Measurements from ENCODE around the gene GRM7. TPM values are rescaled to one million over a fixed set of nuclear protein-coding genes. Genes with fewer than 3 reads are reported as not detected.

The GRM7 gene
- polyA plus RNA-seq, 4 donors: 0.01 to 0.30 TPM; not detected in 2

DNA sequence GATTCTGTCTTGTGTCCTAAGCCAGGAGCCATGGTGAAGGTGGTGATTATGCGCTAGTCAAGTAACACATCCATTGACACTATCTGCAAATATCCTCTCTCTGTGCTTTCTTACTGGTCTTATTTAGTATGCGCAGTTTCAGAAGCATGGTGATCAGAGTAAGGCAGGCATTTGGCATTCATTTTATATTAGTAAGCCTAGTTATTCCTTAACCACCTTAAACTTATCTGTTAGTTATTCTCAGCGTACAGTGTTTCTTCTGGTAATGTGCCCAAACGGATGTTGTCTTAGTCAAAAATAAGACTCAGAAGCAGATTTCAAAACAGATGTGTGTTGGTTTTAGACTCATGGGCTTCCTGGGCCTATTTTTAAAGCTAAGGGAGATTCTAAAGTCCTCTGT, 329.2 kb downstream of the GRM7 start:
- Histone ChIP-seq H3K27ac (ENCODE audit: low read depth in 1 of 3, low read length in 2 of 3) (no peak overlapping the region), H3K4me1 (ENCODE audit: control insufficient read depth in 3 of 3, insufficient read depth in 2 of 3, low read depth in 1 of 3, low read length in 2 of 3) (no peaks in the 10 kb centered on the region), H3K36me3 (ENCODE audit: control insufficient read depth in 3 of 3, insufficient read depth in 2 of 3, low read depth in 1 of 3, low read length in 3 of 3) (no peaks in the 10 kb centered on the region), H3K27me3 (ENCODE audit: control insufficient read depth in 3 of 3, insufficient read depth in 3 of 3, low read length in 3 of 3) (no peaks in the 10 kb centered on the region), H3K4me3 (ENCODE audit: low read depth in 1 of 3, low read length in 3 of 3) (no peak overlapping the region), H3K9me3 (ENCODE audit: control insufficient read depth in 2 of 2, insufficient read depth in 1 of 2, low read depth in 1 of 2, low read length in 1 of 2) (no peaks in the 10 kb centered on the region)
- no peak for DNase-seq
- no peak for FAIRE-seq
- 85 to 93% (median 86%) methylated on average over 4 of the region's 4 CpGs for WGBS, 3 donors

DNA sequence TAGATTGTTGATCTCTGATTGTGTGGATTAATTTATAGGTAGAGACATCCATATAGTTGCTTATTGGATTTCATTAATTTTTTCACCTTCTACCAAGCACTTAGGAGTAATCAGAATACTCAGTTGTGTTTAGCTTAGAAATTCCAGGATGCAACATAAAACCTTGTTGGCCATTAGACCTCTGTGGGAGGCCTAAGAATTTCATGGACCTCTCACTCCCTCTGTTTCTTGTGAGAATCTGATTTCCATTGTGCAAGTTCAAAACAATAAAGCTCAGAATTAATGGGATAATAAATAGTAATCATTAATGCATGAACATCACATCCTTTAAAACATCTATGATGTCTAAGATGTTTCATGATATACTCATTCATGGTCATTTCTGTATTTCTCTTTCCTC, 332.4 kb downstream of the GRM7 start:
- Histone ChIP-seq H3K9me3 (ENCODE audit: control insufficient read depth in 2 of 2, insufficient read depth in 1 of 2, low read depth in 1 of 2, low read length in 1 of 2) (no peaks in the 10 kb centered on the region), H3K27me3 (ENCODE audit: control insufficient read depth in 3 of 3, insufficient read depth in 3 of 3, low read length in 3 of 3) (no peaks in the 10 kb centered on the region), H3K36me3 (ENCODE audit: control insufficient read depth in 3 of 3, insufficient read depth in 2 of 3, low read depth in 1 of 3, low read length in 3 of 3) (no peaks in the 10 kb centered on the region), H3K27ac (ENCODE audit: low read depth in 1 of 3, low read length in 2 of 3) (no peak overlapping the region), H3K4me1 (ENCODE audit: control insufficient read depth in 3 of 3, insufficient read depth in 2 of 3, low read depth in 1 of 3, low read length in 2 of 3) (no peaks in the 10 kb centered on the region), H3K4me3 (ENCODE audit: low read depth in 1 of 3, low read length in 3 of 3) (no peak overlapping the region)
- DNase-seq (no peak), FAIRE-seq (no peak)

DNA sequence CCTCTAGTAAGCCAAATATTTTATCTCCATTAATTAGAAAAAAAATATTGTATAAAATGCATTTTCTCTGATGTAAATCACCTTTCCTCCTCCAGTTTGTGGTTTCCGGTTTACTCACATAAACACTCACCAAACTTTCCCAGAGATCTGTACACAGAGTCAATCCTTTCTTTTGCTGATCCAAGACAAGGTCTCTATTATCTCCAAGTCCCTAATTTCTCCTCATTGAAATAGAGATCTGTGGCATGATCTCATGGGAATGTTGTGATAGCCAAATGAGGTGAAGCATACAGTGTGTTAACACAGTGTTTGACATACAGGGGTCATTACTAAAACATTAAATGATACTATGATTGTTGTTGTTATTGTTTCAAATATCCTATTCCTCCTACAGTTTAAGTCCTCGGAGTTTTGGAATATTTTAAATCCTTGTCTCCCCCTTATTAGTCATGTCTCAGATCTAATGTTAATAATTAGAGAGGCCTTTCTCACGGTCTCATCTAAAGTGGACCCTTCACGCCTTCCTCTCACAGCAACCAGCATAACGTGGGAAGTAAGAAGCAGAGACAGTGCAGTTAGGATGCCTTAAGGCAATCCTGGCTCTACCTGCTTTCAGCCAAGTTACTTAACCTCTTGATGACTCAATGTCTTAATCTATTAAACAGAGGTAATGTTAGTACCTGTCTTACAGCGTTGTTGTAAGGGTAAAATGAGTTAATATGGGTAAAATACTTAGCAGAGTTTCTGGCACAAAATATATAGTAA, 333.3 kb downstream of the GRM7 start:
- Histone ChIP-seq H3K36me3 (ENCODE audit: control insufficient read depth in 3 of 3, insufficient read depth in 2 of 3, low read depth in 1 of 3, low read length in 3 of 3) (no peaks in the 10 kb centered on the region), H3K27me3 (ENCODE audit: control insufficient read depth in 3 of 3, insufficient read depth in 3 of 3, low read length in 3 of 3) (no peaks in the 10 kb centered on the region), H3K9me3 (ENCODE audit: control insufficient read depth in 2 of 2, insufficient read depth in 1 of 2, low read depth in 1 of 2, low read length in 1 of 2) (no peaks in the 10 kb centered on the region), H3K4me3 (ENCODE audit: low read depth in 1 of 3, low read length in 3 of 3) (no peak overlapping the region), H3K27ac (ENCODE audit: low read depth in 1 of 3, low read length in 2 of 3) (no peak overlapping the region), H3K4me1 (ENCODE audit: control insufficient read depth in 3 of 3, insufficient read depth in 2 of 3, low read depth in 1 of 3, low read length in 2 of 3) (no peaks in the 10 kb centered on the region)
- WGBS, 3 donors: 71 to 75% (median 72%) methylated on average over 6 of the region's 6 CpGs
- DNase-seq (no peak), FAIRE-seq (no peak)

DNA sequence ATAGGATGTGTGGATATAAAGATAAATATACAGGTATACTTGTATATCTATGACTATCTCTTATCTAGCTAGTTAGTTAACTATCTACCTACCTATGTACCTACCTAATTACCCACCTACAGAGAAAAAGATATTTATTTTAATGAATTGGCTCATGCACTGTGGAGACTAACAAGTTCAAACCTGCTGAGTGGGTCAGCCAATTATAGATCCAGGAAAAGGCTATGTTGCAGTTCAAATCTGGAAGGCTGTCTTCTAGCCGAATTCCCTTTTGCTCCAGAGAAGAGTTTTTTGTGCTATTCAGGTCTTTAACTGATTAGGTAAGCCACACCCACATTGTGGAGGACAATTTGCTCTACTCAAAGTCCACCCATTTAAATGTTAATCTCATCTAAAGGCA, 335.0 kb downstream of the GRM7 start:
- Histone ChIP-seq H3K27me3 (ENCODE audit: control insufficient read depth in 3 of 3, insufficient read depth in 3 of 3, low read length in 3 of 3) (no peaks in the 10 kb centered on the region), H3K36me3 (ENCODE audit: control insufficient read depth in 3 of 3, insufficient read depth in 2 of 3, low read depth in 1 of 3, low read length in 3 of 3) (no peaks in the 10 kb centered on the region), H3K4me3 (ENCODE audit: low read depth in 1 of 3, low read length in 3 of 3) (no peak overlapping the region), H3K9me3 (ENCODE audit: control insufficient read depth in 2 of 2, insufficient read depth in 1 of 2, low read depth in 1 of 2, low read length in 1 of 2) (no peaks in the 10 kb centered on the region), H3K4me1 (ENCODE audit: control insufficient read depth in 3 of 3, insufficient read depth in 2 of 3, low read depth in 1 of 3, low read length in 2 of 3) (no peaks in the 10 kb centered on the region), H3K27ac (ENCODE audit: low read depth in 1 of 3, low read length in 2 of 3) (no peak overlapping the region)
- no peak for DNase-seq
- FAIRE-seq: no peak
- 18 to 69% (median 45%) methylated on average over 1 of the region's 1 CpG for WGBS, 3 donors

DNA sequence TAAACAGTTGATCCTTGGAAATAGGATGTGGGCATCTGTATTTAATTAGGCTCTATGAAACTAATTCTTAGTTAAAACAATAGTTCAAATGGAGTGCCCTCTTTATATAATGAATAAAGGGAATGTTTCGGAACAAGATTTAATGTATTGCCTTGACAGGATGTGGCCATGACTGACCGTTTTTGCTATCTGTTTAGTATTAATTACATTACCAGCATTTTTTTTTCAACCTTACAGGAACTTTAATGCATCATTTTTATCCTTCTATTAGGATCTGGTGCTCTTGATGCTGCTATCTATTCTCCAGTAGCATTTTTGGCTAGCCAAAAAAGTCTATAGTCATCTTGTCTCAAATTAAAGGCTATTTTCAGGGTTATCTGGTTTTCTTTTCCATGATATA, 340.9 kb downstream of the GRM7 start:
- Histone ChIP-seq H3K27me3 (ENCODE audit: control insufficient read depth in 3 of 3, insufficient read depth in 3 of 3, low read length in 3 of 3) (no peaks in the 10 kb centered on the region), H3K9me3 (ENCODE audit: control insufficient read depth in 2 of 2, insufficient read depth in 1 of 2, low read depth in 1 of 2, low read length in 1 of 2) (no peaks in the 10 kb centered on the region), H3K4me1 (ENCODE audit: control insufficient read depth in 3 of 3, insufficient read depth in 2 of 3, low read depth in 1 of 3, low read length in 2 of 3) (no peaks in the 10 kb centered on the region), H3K36me3 (ENCODE audit: control insufficient read depth in 3 of 3, insufficient read depth in 2 of 3, low read depth in 1 of 3, low read length in 3 of 3) (no peaks in the 10 kb centered on the region), H3K4me3 (ENCODE audit: low read depth in 1 of 3, low read length in 3 of 3) (no peak overlapping the region), H3K27ac (ENCODE audit: low read depth in 1 of 3, low read length in 2 of 3) (no peak overlapping the region)
- WGBS, 3 donors: 75 to 76% (median 76%) methylated on average over 2 of the region's 2 CpGs
- no peak for DNase-seq
- no peak for FAIRE-seq

DNA sequence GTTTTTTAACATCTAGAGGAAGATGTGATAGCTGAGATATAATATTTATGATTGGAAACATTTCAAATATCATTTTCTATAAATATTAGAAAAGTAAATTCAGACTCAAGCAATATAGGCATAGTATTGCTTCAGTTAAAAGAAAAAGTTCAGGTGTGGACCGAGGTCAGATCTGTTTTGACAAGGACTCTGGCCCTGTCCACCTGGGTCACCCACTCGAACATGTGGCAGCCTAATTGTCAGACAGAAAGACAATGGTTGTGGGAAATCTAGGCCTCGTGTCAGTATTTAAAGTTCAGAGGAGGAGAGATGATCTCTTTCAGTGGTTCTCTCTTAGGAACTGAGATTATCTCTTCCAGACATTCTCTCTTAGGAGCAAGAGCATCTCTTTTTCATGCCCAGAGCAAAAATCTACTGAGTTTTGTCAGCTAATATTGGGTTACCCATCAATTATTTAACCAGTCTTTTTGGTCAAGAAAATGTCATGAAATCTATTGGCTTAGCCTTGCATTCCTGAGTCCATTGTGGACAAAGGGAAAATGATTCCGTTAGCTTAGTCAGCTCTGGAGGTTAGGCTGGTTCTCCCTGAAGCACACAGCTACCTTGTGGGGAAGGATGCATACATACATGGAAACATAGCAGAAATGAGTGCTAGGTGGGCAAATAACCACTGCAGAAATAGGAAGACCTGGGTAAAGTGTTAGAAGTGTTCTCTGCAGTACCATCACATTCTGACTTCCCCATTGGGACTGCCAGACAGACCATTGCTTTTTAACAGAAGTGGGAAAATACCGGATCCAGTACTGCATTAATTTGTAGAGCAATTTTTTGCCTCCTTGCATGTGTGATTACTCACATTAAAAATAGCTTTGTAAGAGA, 343.3 kb downstream of the GRM7 start:
- Histone ChIP-seq H3K27ac (ENCODE audit: low read depth in 1 of 3, low read length in 2 of 3) (no peak overlapping the region), H3K4me3 (ENCODE audit: low read depth in 1 of 3, low read length in 3 of 3) (no peak overlapping the region), H3K27me3 (ENCODE audit: control insufficient read depth in 3 of 3, insufficient read depth in 3 of 3, low read length in 3 of 3) (no peaks in the 10 kb centered on the region), H3K9me3 (ENCODE audit: control insufficient read depth in 2 of 2, insufficient read depth in 1 of 2, low read depth in 1 of 2, low read length in 1 of 2) (no peaks in the 10 kb centered on the region), H3K4me1 (ENCODE audit: control insufficient read depth in 3 of 3, insufficient read depth in 2 of 3, low read depth in 1 of 3, low read length in 2 of 3) (no peaks in the 10 kb centered on the region), H3K36me3 (ENCODE audit: control insufficient read depth in 3 of 3, insufficient read depth in 2 of 3, low read depth in 1 of 3, low read length in 3 of 3) (no peaks in the 10 kb centered on the region)
- WGBS, 3 donors: 77 to 81% (median 78%) methylated on average over 5 of the region's 5 CpGs
- FAIRE-seq: no peak
- no peak for DNase-seq

DNA sequence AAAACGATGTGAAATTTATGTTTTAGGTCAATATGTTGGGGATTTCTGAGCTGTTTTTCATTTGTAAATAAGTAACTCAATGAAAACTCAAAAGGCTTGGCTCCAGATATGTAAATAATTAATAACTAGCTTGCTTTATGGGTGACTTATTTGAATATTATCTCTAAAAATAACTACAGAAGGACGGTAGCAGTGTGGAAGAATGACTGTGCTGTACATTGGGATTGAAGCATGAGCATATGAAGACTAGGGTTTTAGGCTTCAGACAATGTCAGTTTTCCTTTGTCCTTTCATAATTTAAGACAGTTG, 343.9 kb downstream of the GRM7 start:
- Histone ChIP-seq H3K4me3 (ENCODE audit: low read depth in 1 of 3, low read length in 3 of 3) (no peak overlapping the region), H3K4me1 (ENCODE audit: control insufficient read depth in 3 of 3, insufficient read depth in 2 of 3, low read depth in 1 of 3, low read length in 2 of 3) (no peaks in the 10 kb centered on the region), H3K36me3 (ENCODE audit: control insufficient read depth in 3 of 3, insufficient read depth in 2 of 3, low read depth in 1 of 3, low read length in 3 of 3) (no peaks in the 10 kb centered on the region), H3K27ac (ENCODE audit: low read depth in 1 of 3, low read length in 2 of 3) (no peak overlapping the region), H3K9me3 (ENCODE audit: control insufficient read depth in 2 of 2, insufficient read depth in 1 of 2, low read depth in 1 of 2, low read length in 1 of 2) (no peaks in the 10 kb centered on the region), H3K27me3 (ENCODE audit: control insufficient read depth in 3 of 3, insufficient read depth in 3 of 3, low read length in 3 of 3) (no peaks in the 10 kb centered on the region)
- no peak for FAIRE-seq
- no peak for DNase-seq
- 17 to 41% (median 27%) methylated on average over 2 of the region's 2 CpGs for WGBS, 3 donors

DNA sequence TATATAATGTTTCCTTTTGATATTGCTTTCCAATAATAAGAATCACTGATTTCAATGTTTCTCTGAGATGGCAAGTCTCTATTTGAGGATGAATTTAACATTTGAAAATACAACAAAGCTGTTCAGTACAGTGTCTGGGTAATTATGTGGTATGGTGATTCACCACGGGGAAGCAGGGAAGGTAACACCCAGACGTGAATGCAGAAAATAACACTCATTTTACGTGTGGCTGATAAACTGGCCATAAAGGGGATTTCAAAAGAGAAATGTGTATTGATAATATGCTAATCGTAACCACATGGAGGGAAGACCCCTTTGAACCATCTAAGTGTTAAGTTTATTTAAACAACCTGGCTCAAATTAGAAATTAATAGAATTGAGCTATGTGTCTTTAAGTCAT, 344.6 kb downstream of the GRM7 start:
- Histone ChIP-seq H3K4me1 (ENCODE audit: control insufficient read depth in 3 of 3, insufficient read depth in 2 of 3, low read depth in 1 of 3, low read length in 2 of 3) (no peaks in the 10 kb centered on the region), H3K27me3 (ENCODE audit: control insufficient read depth in 3 of 3, insufficient read depth in 3 of 3, low read length in 3 of 3) (no peaks in the 10 kb centered on the region), H3K27ac (ENCODE audit: low read depth in 1 of 3, low read length in 2 of 3) (no peak overlapping the region), H3K4me3 (ENCODE audit: low read depth in 1 of 3, low read length in 3 of 3) (peak overlapping the region in 1 of 3 donors; percentile 20), H3K9me3 (ENCODE audit: control insufficient read depth in 2 of 2, insufficient read depth in 1 of 2, low read depth in 1 of 2, low read length in 1 of 2) (no peaks in the 10 kb centered on the region), H3K36me3 (ENCODE audit: control insufficient read depth in 3 of 3, insufficient read depth in 2 of 3, low read depth in 1 of 3, low read length in 3 of 3) (no peaks in the 10 kb centered on the region)
- no peak for FAIRE-seq
- DNase-seq: peak in 1 of 2 donors; percentile 28
- 15 to 56% (median 33%) methylated on average over 4 of the region's 4 CpGs for WGBS, 3 donors
